HG02623 (cell line): ENCODE results near the gene MGLL.

ENCODE experiments used
- ATAC-seq: cut with Tn5 transposase; IDR thresholded peaks from one replicate; pipeline ENCODE4 v1.9.1; 2021; ENCODE audit warnings: moderate library complexity; ENCODE audit not compliant: unreplicated experiment

MGLL gene

GRCh38 chr3:127822041-127822681 lies at the start of gene MGLL:
Gene MGLL, minus strand, starts transcription at chr3:127822515. Its CDS starts 197 bp downstream, at chr3:127822318.
- ATAC-seq: peak; percentile 22

GRCh38 chr3:127870156-127870555 lies 47.8 kb upstream of the MGLL start:
- ATAC-seq: no peak

GRCh38 chr3:127867986-127868385 lies 45.7 kb upstream of the MGLL start:
- ATAC-seq: no peak

- no peak for ATAC-seq
These were observed 45.1 kb upstream of the MGLL start for GRCh38 chr3:127867412-127867811.

- ATAC-seq: no peak
These were observed 43.6 kb upstream of the MGLL start for GRCh38 chr3:127865941-127866340.

- ATAC-seq: no peak
These were observed 37.9 kb upstream of the MGLL start for GRCh38 chr3:127860211-127860696.

GRCh38 chr3:127859730-127860129 lies 37.4 kb upstream of the MGLL start:
- no peak for ATAC-seq

GRCh38 chr3:127858937-127859336 lies 36.6 kb upstream of the MGLL start:
- no peak for ATAC-seq

- no peak for ATAC-seq
These were observed 36.2 kb upstream of the MGLL start for GRCh38 chr3:127858521-127858920.

GRCh38 chr3:127857333-127857732 lies 35.0 kb upstream of the MGLL start:
- ATAC-seq: no peak

- ATAC-seq: no peak
These were observed 34.5 kb upstream of the MGLL start for GRCh38 chr3:127856801-127857200.

- no peak for ATAC-seq
These were observed 32.9 kb upstream of the MGLL start for GRCh38 chr3:127855246-127855645.

- no peak for ATAC-seq
These were observed 31.4 kb upstream of the MGLL start for GRCh38 chr3:127853681-127854080.

GRCh38 chr3:127851899-127852298 lies 29.6 kb upstream of the MGLL start:
- ATAC-seq: no peak

- no peak for ATAC-seq
These were observed 27.1 kb upstream of the MGLL start for GRCh38 chr3:127849368-127849767.

- ATAC-seq: no peak
These were observed 26.1 kb upstream of the MGLL start for GRCh38 chr3:127848131-127849129.

- no peak for ATAC-seq
These were observed 25.0 kb upstream of the MGLL start for GRCh38 chr3:127847236-127847720.

- no peak for ATAC-seq
These were observed 24.3 kb upstream of the MGLL start for GRCh38 chr3:127846576-127846975.

- no peak for ATAC-seq
These were observed 22.1 kb upstream of the MGLL start for GRCh38 chr3:127844326-127844942.

GRCh38 chr3:127840671-127841070 lies 18.4 kb upstream of the MGLL start:
- no peak for ATAC-seq

- no peak for ATAC-seq
These were observed 16.8 kb upstream of the MGLL start for GRCh38 chr3:127839099-127839498.
